Liver (tissue), 9 donors: ENCODE data around the gene PFN1. TPM values are rescaled to one million over a fixed set of nuclear protein-coding genes. Genes with fewer than 3 reads are reported as not detected.

Source experiments
- DNase-seq: peaks from one replicate; pipeline ENCODE4 v3.0.0-alpha.2; 2017; ENCODE audit warnings: low spot score
- H3K27ac ChIP-seq, 2 donors: one replicate each; pipeline ENCODE4 v1.7.0; 2013; ENCODE audit warnings: inconsistent platforms in 2 of 2, low read length in 2 of 2, control low read depth in 1 of 2, low read depth in 1 of 2, mild to moderate bottlenecking in 1 of 2
- H3K27me3 ChIP-seq, 4 donors: one replicate each; pipeline versions ENCODE4 v1.6.1 to v1.7.0; 2013; ENCODE audit warnings: low read length in 3 of 4, inconsistent platforms in 1 of 4, mild to moderate bottlenecking in 1 of 4, moderate library complexity in 1 of 4; ENCODE audit not compliant: control insufficient read depth in 4 of 4, insufficient read depth in 4 of 4
- H3K36me3 ChIP-seq, 4 donors: one replicate each; pipeline versions ENCODE4 v1.6.1 to v1.7.0; 2013; ENCODE audit warnings: low read length in 3 of 4, mild to moderate bottlenecking in 3 of 4, low read depth in 1 of 4, moderate library complexity in 1 of 4; ENCODE audit not compliant: control insufficient read depth in 4 of 4, insufficient read depth in 3 of 4
- H3K4me1 ChIP-seq, 4 donors: one replicate each; pipeline versions ENCODE4 v1.6.1 to v1.7.0; 2013; ENCODE audit warnings: low read length in 3 of 4, mild to moderate bottlenecking in 3 of 4, moderate library complexity in 1 of 4; ENCODE audit not compliant: control insufficient read depth in 4 of 4, insufficient read depth in 4 of 4
- H3K4me3 ChIP-seq, 3 donors: one replicate each; pipeline versions ENCODE4 v1.6.1 to v1.7.0; 2013; ENCODE audit warnings: low read length in 3 of 3, control low read depth in 1 of 3, low read depth in 1 of 3, mild to moderate bottlenecking in 1 of 3
- H3K9ac ChIP-seq, 2 donors: one replicate each; pipeline ENCODE4 v1.7.0; 2013; ENCODE audit warnings: low read length in 2 of 2, mild to moderate bottlenecking in 2 of 2, moderate library complexity in 2 of 2, control low read depth in 1 of 2, low read depth in 1 of 2
- H3K9me3 ChIP-seq, 4 donors: one replicate each; pipeline versions ENCODE4 v1.6.1 to v1.7.0; 2013; ENCODE audit warnings: low read length in 3 of 4; ENCODE audit not compliant: control insufficient read depth in 4 of 4
- FOXA1 ChIP-seq: IDR thresholded peaks from 2 replicates; pipeline ENCODE4 v1.6.1; 2016; ENCODE audit warnings: antibody characterized with exemption
- GABPA ChIP-seq, 2 donors: IDR thresholded peaks in 1 of 2; conservative IDR thresholded peaks in 1 of 2; 2 replicates each; pipeline ENCODE4 v1.6.1; 2016; ENCODE audit warnings: antibody characterized with exemption in 2 of 2, mild to moderate bottlenecking in 1 of 2, moderate library complexity in 1 of 2
- HNF4A ChIP-seq, 2 donors: conservative IDR thresholded peaks; 2 replicates each; pipeline ENCODE4 v1.6.1; 2016; ENCODE audit warnings: antibody characterized with exemption in 2 of 2, mild to moderate bottlenecking in 2 of 2
- HNF4G ChIP-seq: IDR thresholded peaks from 2 replicates; pipeline ENCODE4 v1.6.1; 2016; ENCODE audit warnings: antibody characterized with exemption
- JUND ChIP-seq, 2 donors: IDR thresholded peaks; 2 replicates each; pipeline ENCODE4 v1.6.1; 2016; ENCODE audit warnings: antibody characterized with exemption in 2 of 2
- NR2F2 ChIP-seq: IDR thresholded peaks from 2 replicates; pipeline ENCODE4 v1.6.1; 2016; ENCODE audit warnings: antibody characterized with exemption
- RAD21 ChIP-seq, 2 donors: IDR thresholded peaks; 2 replicates each; pipeline ENCODE4 v1.6.1; 2016; ENCODE audit warnings: antibody characterized with exemption in 2 of 2, mild to moderate bottlenecking in 2 of 2
- RXRA ChIP-seq, 2 donors: IDR thresholded peaks; 2 replicates each; pipeline ENCODE4 v1.6.1; 2017 to 2018; ENCODE audit warnings: antibody characterized with exemption in 2 of 2, mild to moderate bottlenecking in 1 of 2
- WGBS: extraction: QIAGEN DNeasy Blood & Tissue Kit; methylation state at CpG from one replicate; pipeline ENCODE4 v1.1.7; 2013; 5-methylcytosine and 5-hydroxymethylcytosine counted together
- polyA plus RNA-seq, 2 donors: library from polyadenylated mRNA; stranded (reverse) in 1 of 2; unstranded in 1 of 2; fragments of 200-250 nt in 1 of 2; fragments of >200 nt in 1 of 2; fragmentation: Nextera tagmentation in 1 of 2; extraction: Ambion mirVana in 1 of 2; gene quantifications; one replicate each; pipeline versions ENCODE4 v1.2.1 to v1.2.3, GENCODE V29; 2013 to 2015
- total RNA-seq, 2 donors: library from RNA; depleted of rRNA; stranded (reverse); fragments of >200 nt; gene quantifications; one replicate each; pipeline ENCODE4 v1.2.3, GENCODE V29; 2014
- TF ChIP-seq, protein P1 (sequence below): IDR thresholded peaks from 2 replicates; pipeline ENCODE4 v1.6.1; 2016; ENCODE audit warnings: antibody characterized with exemption
- TF ChIP-seq, protein P2 (sequence below): IDR thresholded peaks from 2 replicates; pipeline ENCODE4 v1.6.1; 2016; ENCODE audit warnings: antibody characterized with exemption, mild to moderate bottlenecking
- TF ChIP-seq, protein P3 (sequence below): fragments of 150-350 bp; IDR thresholded peaks from 2 replicates; pipeline ENCODE4 v1.5.1; 2017; ENCODE audit warnings: improper control_type of control experiment, low read depth, low read length; ENCODE audit not compliant: missing input control
- TF ChIP-seq, protein P4 (sequence below): IDR thresholded peaks from 2 replicates; pipeline ENCODE4 v1.6.1; 2016; ENCODE audit warnings: antibody characterized with exemption
- donor health status: healthy.
- donor health status: healthy.
- donor health status: healthy.
- donor health status: healthy.
- donor health status: healthy.

PFN1 gene
- total and polyA plus RNA-seq, 4 donors: 150 to 672 (median 580) TPM

DNA sequence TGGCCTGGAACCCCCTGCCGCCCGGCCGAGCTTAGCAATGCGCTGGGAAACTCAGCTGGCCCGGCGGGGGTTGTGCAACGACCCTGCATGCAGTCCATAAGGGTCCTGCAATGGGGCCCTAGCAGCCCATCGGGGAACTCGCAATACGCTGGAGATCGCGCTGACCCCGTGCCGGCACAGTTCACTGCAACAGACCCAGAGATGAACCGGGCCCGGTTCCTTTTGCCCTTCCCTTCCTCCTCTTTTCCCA lies 8.9 kb downstream of the PFN1 start:
- H3K36me3 ChIP-seq: peaks cover 4 to 25% (median 14%) of the 10 kb centered on the region in 4 donors
- peak overlapping the region; percentile 89 to 90 for H3K27ac ChIP-seq
- peaks cover 8 to 48% (median 31%) of the 10 kb centered on the region in 4 donors for H3K4me1 ChIP-seq
- H3K4me3 ChIP-seq: peak overlapping the region; percentile 79 to 89 (median 83)
- no peaks in the 10 kb centered on the region for H3K9me3 ChIP-seq
- no peak for DNase-seq
- under 1% methylated on average over 16 of the region's 16 CpGs for WGBS
- H3K27me3 ChIP-seq: no peaks in the 10 kb centered on the region
- H3K9ac ChIP-seq: peak overlapping the region; percentile 69 to 78
- TF ChIP-seq RAD21 (IDR thresholded peaks at IDR 0.05) (no peak), HNF4G (no peak), JUND (IDR thresholded peaks at IDR 0.05) (no peak), RXRA (IDR thresholded peaks at IDR 0.05) (no peak), HNF4A (conservative IDR thresholded peaks at IDR 0.05) (no peak), NR2F2 (no peak), FOXA1 (no peak)
- TF ChIP-seq, protein P1, sequence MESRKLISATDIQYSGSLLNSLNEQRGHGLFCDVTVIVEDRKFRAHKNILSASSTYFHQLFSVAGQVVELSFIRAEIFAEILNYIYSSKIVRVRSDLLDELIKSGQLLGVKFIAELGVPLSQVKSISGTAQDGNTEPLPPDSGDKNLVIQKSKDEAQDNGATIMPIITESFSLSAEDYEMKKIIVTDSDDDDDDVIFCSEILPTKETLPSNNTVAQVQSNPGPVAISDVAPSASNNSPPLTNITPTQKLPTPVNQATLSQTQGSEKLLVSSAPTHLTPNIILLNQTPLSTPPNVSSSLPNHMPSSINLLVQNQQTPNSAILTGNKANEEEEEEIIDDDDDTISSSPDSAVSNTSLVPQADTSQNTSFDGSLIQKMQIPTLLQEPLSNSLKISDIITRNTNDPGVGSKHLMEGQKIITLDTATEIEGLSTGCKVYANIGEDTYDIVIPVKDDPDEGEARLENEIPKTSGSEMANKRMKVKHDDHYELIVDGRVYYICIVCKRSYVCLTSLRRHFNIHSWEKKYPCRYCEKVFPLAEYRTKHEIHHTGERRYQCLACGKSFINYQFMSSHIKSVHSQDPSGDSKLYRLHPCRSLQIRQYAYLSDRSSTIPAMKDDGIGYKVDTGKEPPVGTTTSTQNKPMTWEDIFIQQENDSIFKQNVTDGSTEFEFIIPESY: no peak
- TF ChIP-seq, protein P2, sequence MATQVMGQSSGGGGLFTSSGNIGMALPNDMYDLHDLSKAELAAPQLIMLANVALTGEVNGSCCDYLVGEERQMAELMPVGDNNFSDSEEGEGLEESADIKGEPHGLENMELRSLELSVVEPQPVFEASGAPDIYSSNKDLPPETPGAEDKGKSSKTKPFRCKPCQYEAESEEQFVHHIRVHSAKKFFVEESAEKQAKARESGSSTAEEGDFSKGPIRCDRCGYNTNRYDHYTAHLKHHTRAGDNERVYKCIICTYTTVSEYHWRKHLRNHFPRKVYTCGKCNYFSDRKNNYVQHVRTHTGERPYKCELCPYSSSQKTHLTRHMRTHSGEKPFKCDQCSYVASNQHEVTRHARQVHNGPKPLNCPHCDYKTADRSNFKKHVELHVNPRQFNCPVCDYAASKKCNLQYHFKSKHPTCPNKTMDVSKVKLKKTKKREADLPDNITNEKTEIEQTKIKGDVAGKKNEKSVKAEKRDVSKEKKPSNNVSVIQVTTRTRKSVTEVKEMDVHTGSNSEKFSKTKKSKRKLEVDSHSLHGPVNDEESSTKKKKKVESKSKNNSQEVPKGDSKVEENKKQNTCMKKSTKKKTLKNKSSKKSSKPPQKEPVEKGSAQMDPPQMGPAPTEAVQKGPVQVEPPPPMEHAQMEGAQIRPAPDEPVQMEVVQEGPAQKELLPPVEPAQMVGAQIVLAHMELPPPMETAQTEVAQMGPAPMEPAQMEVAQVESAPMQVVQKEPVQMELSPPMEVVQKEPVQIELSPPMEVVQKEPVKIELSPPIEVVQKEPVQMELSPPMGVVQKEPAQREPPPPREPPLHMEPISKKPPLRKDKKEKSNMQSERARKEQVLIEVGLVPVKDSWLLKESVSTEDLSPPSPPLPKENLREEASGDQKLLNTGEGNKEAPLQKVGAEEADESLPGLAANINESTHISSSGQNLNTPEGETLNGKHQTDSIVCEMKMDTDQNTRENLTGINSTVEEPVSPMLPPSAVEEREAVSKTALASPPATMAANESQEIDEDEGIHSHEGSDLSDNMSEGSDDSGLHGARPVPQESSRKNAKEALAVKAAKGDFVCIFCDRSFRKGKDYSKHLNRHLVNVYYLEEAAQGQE: no peak

DNA sequence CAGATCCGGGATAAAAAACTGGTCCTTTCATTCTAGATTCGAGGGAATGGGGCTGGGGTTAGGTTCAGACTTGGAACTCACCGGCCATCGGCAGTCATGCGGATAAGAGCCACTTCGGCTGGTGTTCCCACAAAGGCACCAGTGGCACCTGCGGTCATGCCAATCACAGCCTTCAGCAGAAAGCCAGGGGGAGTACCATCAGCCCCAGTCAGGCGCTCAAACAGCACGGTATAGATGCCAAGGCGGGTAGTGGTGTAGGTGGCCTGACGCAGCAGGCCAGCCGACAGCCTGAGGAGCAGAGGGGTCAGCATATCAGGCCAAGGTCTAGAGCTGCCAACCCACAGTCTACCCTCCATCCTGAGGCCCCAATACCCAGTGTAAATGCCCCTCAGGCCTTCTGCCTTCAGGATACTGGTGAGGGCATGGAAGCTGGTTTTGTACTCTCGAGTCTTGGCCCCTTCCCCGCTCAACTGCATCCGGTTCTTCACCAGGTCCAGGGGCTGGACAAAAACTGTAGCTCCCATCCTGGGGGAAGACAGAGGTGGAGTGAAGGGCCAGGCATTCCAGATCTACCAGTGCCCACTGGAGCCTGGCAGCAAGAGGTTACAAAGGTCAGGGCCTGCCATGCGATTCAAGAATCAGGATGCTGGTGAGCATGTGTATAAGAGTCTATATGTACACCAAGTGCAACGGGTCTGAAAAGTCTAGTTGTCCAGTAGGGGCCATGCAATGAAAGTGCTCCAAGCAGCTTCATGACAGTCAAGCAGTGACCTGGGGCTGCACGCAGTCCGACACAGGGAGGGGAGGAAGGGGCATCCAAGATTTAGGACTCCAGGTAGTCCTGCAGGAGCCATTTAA lies 9.4 kb downstream of the PFN1 start:
- Histone ChIP-seq H3K4me1 (peaks cover 8 to 50% (median 35%) of the 10 kb centered on the region in 4 donors), H3K36me3 (peaks cover 4 to 21% (median 13%) of the 10 kb centered on the region in 4 donors), H3K27me3 (no peaks in the 10 kb centered on the region), H3K4me3 (peak overlapping the region; percentile 79 to 89 (median 83)), H3K27ac (peak overlapping the region; percentile 89 to 90), H3K9ac (peak overlapping the region; percentile 69 to 78), H3K9me3 (no peaks in the 10 kb centered on the region)
- no peak for DNase-seq
- TF ChIP-seq, protein P3, sequence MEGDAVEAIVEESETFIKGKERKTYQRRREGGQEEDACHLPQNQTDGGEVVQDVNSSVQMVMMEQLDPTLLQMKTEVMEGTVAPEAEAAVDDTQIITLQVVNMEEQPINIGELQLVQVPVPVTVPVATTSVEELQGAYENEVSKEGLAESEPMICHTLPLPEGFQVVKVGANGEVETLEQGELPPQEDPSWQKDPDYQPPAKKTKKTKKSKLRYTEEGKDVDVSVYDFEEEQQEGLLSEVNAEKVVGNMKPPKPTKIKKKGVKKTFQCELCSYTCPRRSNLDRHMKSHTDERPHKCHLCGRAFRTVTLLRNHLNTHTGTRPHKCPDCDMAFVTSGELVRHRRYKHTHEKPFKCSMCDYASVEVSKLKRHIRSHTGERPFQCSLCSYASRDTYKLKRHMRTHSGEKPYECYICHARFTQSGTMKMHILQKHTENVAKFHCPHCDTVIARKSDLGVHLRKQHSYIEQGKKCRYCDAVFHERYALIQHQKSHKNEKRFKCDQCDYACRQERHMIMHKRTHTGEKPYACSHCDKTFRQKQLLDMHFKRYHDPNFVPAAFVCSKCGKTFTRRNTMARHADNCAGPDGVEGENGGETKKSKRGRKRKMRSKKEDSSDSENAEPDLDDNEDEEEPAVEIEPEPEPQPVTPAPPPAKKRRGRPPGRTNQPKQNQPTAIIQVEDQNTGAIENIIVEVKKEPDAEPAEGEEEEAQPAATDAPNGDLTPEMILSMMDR: no peak
- TF ChIP-seq, protein P4, sequence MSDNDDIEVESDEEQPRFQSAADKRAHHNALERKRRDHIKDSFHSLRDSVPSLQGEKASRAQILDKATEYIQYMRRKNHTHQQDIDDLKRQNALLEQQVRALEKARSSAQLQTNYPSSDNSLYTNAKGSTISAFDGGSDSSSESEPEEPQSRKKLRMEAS: no peak
- TF ChIP-seq RXRA (IDR thresholded peaks at IDR 0.05): peak in 1 of 2 donors; percentile 32
- peak; percentile 29 for TF ChIP-seq NR2F2
- no peak for TF ChIP-seq GABPA (IDR thresholded peaks at IDR 0.05 in 1 of 2, conservative IDR thresholded peaks at IDR 0.05 in 1 of 2)
- WGBS: 56% methylated on average over 19 of the region's 19 CpGs
